ENCODE data around the gene VPS13D. TPM values are rescaled to one million over a fixed set of nuclear protein-coding genes. Genes with fewer than 3 reads are reported as not detected.
A peak's percentile ranks its signal among the peaks of the same experiment; 100 is the strongest.

VPS13D gene
- total and polyA plus RNA-seq, 5 experiments from 2014 or later, result 5.3 to 64.9 (median 7.5) TPM

- ATAC-seq (no peak), DNase-seq (no peak)
- Mint-ChIP-seq H3K27ac (peak overlapping the region in 6 of 10 donors; percentile 13 to 70 (median 44)), H3K9me3 (no peaks in the 10 kb centered on the region), H3K27me3 (no peaks in the 10 kb centered on the region), H3K4me1 (peaks cover 12 to 16% (median 13%) of the 10 kb centered on the region in 4 donors), H3K36me3 (peaks cover 0 to 25% (median 20%) of the 10 kb centered on the region in 3 donors), H3K4me3 (peak overlapping the region in 2 of 10 donors; percentile 3 to 7)
- POLR2A ChIA-PET, result no interaction called here
These were observed 167.9 kb downstream of the VPS13D start for GRCh38 chr1:12397462-12398450.

- POLR2A ChIA-PET, result no interaction called here
- no peaks in the 10 kb centered on the region for H3K9me3 Mint-ChIP-seq
- H3K4me1 Mint-ChIP-seq, result peaks cover 12 to 16% (median 13%) of the 10 kb centered on the region in 4 donors
- no peaks in the 10 kb centered on the region for H3K27me3 Mint-ChIP-seq
- H3K27ac Mint-ChIP-seq, result peak overlapping the region in 5 of 10 donors; percentile 6 to 87 (median 19)
- DNase-seq (no peak), ATAC-seq (no peak)
- H3K36me3 Mint-ChIP-seq, result peaks cover 0 to 32% (median 18%) of the 10 kb centered on the region in 3 donors
- no peak overlapping the region for H3K4me3 Mint-ChIP-seq
These were observed 168.6 kb downstream of the VPS13D start for GRCh38 chr1:12398479-12398878.

GRCh38 chr1:12400027-12400693 lies 170.3 kb downstream of the VPS13D start:
- Mint-ChIP-seq H3K27me3 (no peaks in the 10 kb centered on the region), H3K4me3 (no peak overlapping the region), H3K4me1 (peaks cover 12 to 16% (median 13%) of the 10 kb centered on the region in 4 donors), H3K36me3 (peaks cover 0 to 49% (median 22%) of the 10 kb centered on the region in 3 donors), H3K27ac (no peak overlapping the region), H3K9me3 (no peaks in the 10 kb centered on the region)
- ATAC-seq, result no peak
- no peak for DNase-seq
- POLR2A ChIA-PET, result no interaction called here

GRCh38 chr1:12402159-12402673 lies 172.4 kb downstream of the VPS13D start:
- no peaks in the 10 kb centered on the region for H3K27me3 Mint-ChIP-seq
- H3K36me3 Mint-ChIP-seq, result peaks cover 0 to 56% (median 27%) of the 10 kb centered on the region in 3 donors
- no peak for ATAC-seq

GRCh38 chr1:12402842-12403241 lies 173.0 kb downstream of the VPS13D start:
- Mint-ChIP-seq H3K9me3 (no peaks in the 10 kb centered on the region), H3K27me3 (no peaks in the 10 kb centered on the region), H3K4me3 (no peak overlapping the region), H3K27ac (no peak overlapping the region), H3K36me3 (peaks cover 0 to 56% (median 27%) of the 10 kb centered on the region in 3 donors), H3K4me1 (peaks cover 5 to 27% (median 18%) of the 10 kb centered on the region in 4 donors)
- ATAC-seq (no peak), DNase-seq (no peak)
- POLR2A ChIA-PET, result no interaction called here

More at GRCh38 chr1:12402159-12402673, 172.4 kb downstream of the VPS13D start:
- POLR2A ChIA-PET, result no interaction called here
- no peaks in the 10 kb centered on the region for H3K9me3 Mint-ChIP-seq
- peaks cover 11 to 28% (median 19%) of the 10 kb centered on the region in 4 donors for H3K4me1 Mint-ChIP-seq
- H3K27ac Mint-ChIP-seq, result no peak overlapping the region
- H3K4me3 Mint-ChIP-seq, result no peak overlapping the region
- no peak for DNase-seq

GRCh38 chr1:12404918-12405317 lies 175.1 kb downstream of the VPS13D start:
- Mint-ChIP-seq H3K36me3 (peaks cover 5 to 58% (median 31%) of the 10 kb centered on the region in 3 donors), H3K4me3 (no peak overlapping the region)

GRCh38 chr1:12405325-12406210 lies 175.7 kb downstream of the VPS13D start:
- ATAC-seq (no peak), DNase-seq (no peak)
- no peaks in the 10 kb centered on the region for H3K27me3 Mint-ChIP-seq
- H3K36me3 Mint-ChIP-seq, result peaks cover 10 to 57% (median 33%) of the 10 kb centered on the region in 3 donors
- peaks cover 0 to 12% (median 8%) of the 10 kb centered on the region in 9 donors for H3K9me3 Mint-ChIP-seq
- peak overlapping the region in 4 of 10 donors; percentile 20 to 76 (median 44) for H3K27ac Mint-ChIP-seq
- no peak overlapping the region for H3K4me3 Mint-ChIP-seq
- POLR2A ChIA-PET, result no interaction called here
- H3K4me1 Mint-ChIP-seq, result peaks cover 6 to 29% (median 20%) of the 10 kb centered on the region in 4 donors

More at GRCh38 chr1:12404918-12405317, 175.1 kb downstream of the VPS13D start:
- Mint-ChIP-seq H3K27me3 (no peaks in the 10 kb centered on the region), H3K9me3 (peaks cover 0 to 8% (median 4%) of the 10 kb centered on the region in 9 donors), H3K4me1 (peaks cover 6 to 29% (median 20%) of the 10 kb centered on the region in 4 donors), H3K27ac (no peak overlapping the region)
- POLR2A ChIA-PET, result no interaction called here
- ATAC-seq (no peak), DNase-seq (no peak)

GRCh38 chr1:12406211-12407021 lies 176.6 kb downstream of the VPS13D start:
- Mint-ChIP-seq H3K4me3 (no peak overlapping the region), H3K27ac (peak overlapping the region in 4 of 10 donors; percentile 33 to 76 (median 52)), H3K27me3 (no peaks in the 10 kb centered on the region), H3K4me1 (peaks cover 6 to 29% (median 20%) of the 10 kb centered on the region in 4 donors), H3K36me3 (peaks cover 10 to 54% (median 37%) of the 10 kb centered on the region in 3 donors), H3K9me3 (peaks cover 0 to 12% (median 8%) of the 10 kb centered on the region in 9 donors)
- POLR2A ChIA-PET, result interaction anchor here (0.9 to 2.1 kb wide), 3 partner anchors 74 to 212 kb away, joined by 3 to 19 read pairs (median 3); partner anchors contain the start of gene DHRS3
- ATAC-seq, result no peak
- no peak for DNase-seq

- Mint-ChIP-seq H3K9me3 (peaks cover 0 to 12% (median 8%) of the 10 kb centered on the region in 9 donors), H3K27me3 (no peaks in the 10 kb centered on the region), H3K4me3 (no peak overlapping the region), H3K27ac (peak overlapping the region in 5 of 10 donors; percentile 15 to 54 (median 38)), H3K4me1 (peaks cover 6 to 29% (median 20%) of the 10 kb centered on the region in 4 donors), H3K36me3 (peaks cover 15 to 46% (median 45%) of the 10 kb centered on the region in 3 donors)
- POLR2A ChIA-PET, result interaction anchor here (0.6 to 2.1 kb wide), 8 partner anchors 16 to 211 kb away, joined by 3 to 19 read pairs (median 4); partner anchors contain the start of gene DHRS3
- DNase-seq (peak in 6 of 10 donors; percentile 8 to 53 (median 28)), ATAC-seq (peak; percentile 57 to 75)
These were observed 177.5 kb downstream of the VPS13D start for GRCh38 chr1:12407050-12407961.

GRCh38 chr1:12407962-12408454 lies 178.2 kb downstream of the VPS13D start:
- POLR2A ChIA-PET, result interaction anchor here (0.6 to 2.1 kb wide), 7 partner anchors 16 to 211 kb away, joined by 3 to 19 read pairs (median 5); partner anchors contain the start of gene DHRS3
- H3K36me3 Mint-ChIP-seq, result peaks cover 15 to 51% (median 39%) of the 10 kb centered on the region in 3 donors
- peaks cover 0 to 12% (median 8%) of the 10 kb centered on the region in 9 donors for H3K9me3 Mint-ChIP-seq
- DNase-seq (no peak), ATAC-seq (no peak)
- no peaks in the 10 kb centered on the region for H3K27me3 Mint-ChIP-seq
- peaks cover 6 to 32% (median 21%) of the 10 kb centered on the region in 4 donors for H3K4me1 Mint-ChIP-seq
- H3K4me3 Mint-ChIP-seq, result no peak overlapping the region
- peak overlapping the region in 2 of 10 donors; percentile 33 to 39 for H3K27ac Mint-ChIP-seq
